Esophagus (tissue), 2 donors: ENCODE measurements around the gene LSM14A. TPM values are rescaled to one million over a fixed set of nuclear protein-coding genes. Genes with fewer than 3 reads are reported as not detected.

Experiments
- H3K27ac ChIP-seq, 2 donors: one replicate each; pipeline ENCODE4 v1.5.1; 2013; ENCODE audit warnings: low read depth in 2 of 2, mild to moderate bottlenecking in 2 of 2, inconsistent platforms in 1 of 2, low read length in 1 of 2, moderate library complexity in 1 of 2
- H3K27me3 ChIP-seq, 2 donors: one replicate each; pipeline ENCODE4 v1.6.1; 2013; ENCODE audit warnings: low read length in 2 of 2, control low read depth in 1 of 2, mild to moderate bottlenecking in 1 of 2; ENCODE audit not compliant: insufficient read depth in 2 of 2, control insufficient read depth in 1 of 2
- H3K36me3 ChIP-seq, 2 donors: one replicate each; pipeline ENCODE4 v1.6.1; 2013; ENCODE audit warnings: low read length in 1 of 2; ENCODE audit not compliant: control insufficient read depth in 2 of 2, insufficient read depth in 2 of 2
- H3K4me1 ChIP-seq, 2 donors: one replicate each; pipeline ENCODE4 v1.6.1; 2013; ENCODE audit warnings: low read length in 1 of 2; ENCODE audit not compliant: control insufficient read depth in 2 of 2, insufficient read depth in 2 of 2
- H3K4me3 ChIP-seq, 2 donors: one replicate each; pipeline ENCODE4 v1.5.1; 2013; ENCODE audit warnings: low read length in 2 of 2, mild to moderate bottlenecking in 2 of 2, low read depth in 1 of 2, moderate library complexity in 1 of 2
- H3K9me3 ChIP-seq, 2 donors: one replicate each; pipeline ENCODE4 v1.6.1; 2013; ENCODE audit warnings: mild to moderate bottlenecking in 2 of 2, low read depth in 1 of 2, low read length in 1 of 2, moderate library complexity in 1 of 2; ENCODE audit not compliant: control insufficient read depth in 2 of 2, insufficient read depth in 1 of 2
- WGBS, 2 donors: extraction: QIAGEN DNeasy Blood & Tissue Kit; methylation state at CpG; one replicate each; pipeline ENCODE4 v1.1.7; 2013; 5-methylcytosine and 5-hydroxymethylcytosine counted together
- polyA plus RNA-seq, 2 donors: library from polyadenylated mRNA; stranded (reverse); fragments of 200-250 nt; gene quantifications; one replicate each; pipeline ENCODE4 v1.2.3, GENCODE V29; 2013
- donor health status: healthy with polysubstance abuse.
- donor health status: Bipolar disorder and iron deficiency.

LSM14A gene
- polyA plus RNA-seq, 2 donors, result 31.4 to 57.2 TPM

- peak overlapping the region; percentile 51 to 76 for H3K4me3 ChIP-seq
- 74 to 84% methylated on average over 24 of the region's 24 CpGs for WGBS, 2 donors
These were observed 37.1 kb upstream of the LSM14A start for GRCh38 chr19:34135054-34135800.

GRCh38 chr19:34135821-34136611 is 36.3 kb upstream of the LSM14A start:
- no peaks in the 10 kb centered on the region for H3K36me3 ChIP-seq
- H3K27ac ChIP-seq, result no peak overlapping the region
- H3K4me1 ChIP-seq, result no peaks in the 10 kb centered on the region
- no peak overlapping the region for H3K4me3 ChIP-seq
- no peaks in the 10 kb centered on the region for H3K9me3 ChIP-seq
- 85 to 89% methylated on average over 7 of the region's 7 CpGs for WGBS, 2 donors
- no peaks in the 10 kb centered on the region for H3K27me3 ChIP-seq

More at GRCh38 chr19:34135054-34135800, 37.1 kb upstream of the LSM14A start:
- no peaks in the 10 kb centered on the region for H3K4me1 ChIP-seq
- no peaks in the 10 kb centered on the region for H3K9me3 ChIP-seq
- H3K27ac ChIP-seq, result peak overlapping the region; percentile 38 to 95
- no peaks in the 10 kb centered on the region for H3K27me3 ChIP-seq
- no peaks in the 10 kb centered on the region for H3K36me3 ChIP-seq

- Histone ChIP-seq H3K27me3 (no peaks in the 10 kb centered on the region), H3K27ac (no peak overlapping the region), H3K4me1 (no peaks in the 10 kb centered on the region), H3K4me3 (no peak overlapping the region), H3K9me3 (no peaks in the 10 kb centered on the region), H3K36me3 (no peaks in the 10 kb centered on the region)
- 23 to 50% methylated on average over 5 of the region's 5 CpGs for WGBS, 2 donors
These were observed 31.3 kb upstream of the LSM14A start for GRCh38 chr19:34141025-34141424.

- Histone ChIP-seq H3K36me3 (no peaks in the 10 kb centered on the region), H3K27me3 (no peaks in the 10 kb centered on the region), H3K9me3 (no peaks in the 10 kb centered on the region), H3K4me3 (no peak overlapping the region), H3K27ac (no peak overlapping the region), H3K4me1 (no peaks in the 10 kb centered on the region)
- WGBS, 2 donors, result 74 to 76% methylated on average over 3 of the region's 3 CpGs
These were observed 29.9 kb upstream of the LSM14A start for GRCh38 chr19:34142440-34142839.

- no peak overlapping the region for H3K4me3 ChIP-seq
- 13% methylated on average over 7 of the region's 7 CpGs for WGBS, 2 donors
- H3K36me3 ChIP-seq, result no peaks in the 10 kb centered on the region
- no peak overlapping the region for H3K27ac ChIP-seq
- no peaks in the 10 kb centered on the region for H3K4me1 ChIP-seq
- no peaks in the 10 kb centered on the region for H3K9me3 ChIP-seq
- no peaks in the 10 kb centered on the region for H3K27me3 ChIP-seq
These were observed 26.5 kb upstream of the LSM14A start for GRCh38 chr19:34145741-34146202.

- Histone ChIP-seq H3K4me3 (no peak overlapping the region), H3K36me3 (no peaks in the 10 kb centered on the region), H3K4me1 (no peaks in the 10 kb centered on the region), H3K9me3 (no peaks in the 10 kb centered on the region), H3K27me3 (no peaks in the 10 kb centered on the region), H3K27ac (no peak overlapping the region)
- 84 to 86% methylated on average over 9 of the region's 9 CpGs for WGBS, 2 donors
These were observed 23.6 kb upstream of the LSM14A start for GRCh38 chr19:34148658-34149185.

- Histone ChIP-seq H3K27ac (no peak overlapping the region), H3K27me3 (no peaks in the 10 kb centered on the region), H3K4me3 (no peak overlapping the region), H3K36me3 (no peaks in the 10 kb centered on the region), H3K4me1 (no peaks in the 10 kb centered on the region), H3K9me3 (no peaks in the 10 kb centered on the region)
- 78 to 85% methylated on average over 5 of the region's 5 CpGs for WGBS, 2 donors
These were observed 22.4 kb upstream of the LSM14A start for GRCh38 chr19:34149873-34150272.

- no peak overlapping the region for H3K4me3 ChIP-seq
- H3K4me1 ChIP-seq, result no peaks in the 10 kb centered on the region
- H3K36me3 ChIP-seq, result no peaks in the 10 kb centered on the region
- no peaks in the 10 kb centered on the region for H3K9me3 ChIP-seq
- 84 to 85% methylated on average over 4 of the region's 4 CpGs for WGBS, 2 donors
- no peak overlapping the region for H3K27ac ChIP-seq
- no peaks in the 10 kb centered on the region for H3K27me3 ChIP-seq
These were observed 21.7 kb upstream of the LSM14A start for GRCh38 chr19:34150558-34150957.

GRCh38 chr19:34151439-34151838 is 20.9 kb upstream of the LSM14A start:
- WGBS, 2 donors, result 87 to 90% methylated on average over 5 of the region's 5 CpGs
- Histone ChIP-seq H3K27ac (no peak overlapping the region), H3K4me3 (no peak overlapping the region), H3K27me3 (no peaks in the 10 kb centered on the region), H3K36me3 (no peaks in the 10 kb centered on the region), H3K9me3 (no peaks in the 10 kb centered on the region), H3K4me1 (no peaks in the 10 kb centered on the region)
